Stimulated activated CD4-positive, alpha-beta T cell treated with anti-CD3 and anti-CD28 coated beads, Interleukin-4, amount 100 ng/mL, for 4 hours (primary cell): Measurements from ENCODE around the gene CRY2.
"Not testable (repeated sequence)": the region's sequence is repeated elsewhere in the genome, so short reads cannot be mapped to it uniquely, and the experiment has no call there.

ENCODE experiments used
- DNase-seq, 2 experiments: peaks; one replicate each; pipeline ENCODE4 v3.0.0-alpha.2; 2020

The CRY2 gene

DNA sequence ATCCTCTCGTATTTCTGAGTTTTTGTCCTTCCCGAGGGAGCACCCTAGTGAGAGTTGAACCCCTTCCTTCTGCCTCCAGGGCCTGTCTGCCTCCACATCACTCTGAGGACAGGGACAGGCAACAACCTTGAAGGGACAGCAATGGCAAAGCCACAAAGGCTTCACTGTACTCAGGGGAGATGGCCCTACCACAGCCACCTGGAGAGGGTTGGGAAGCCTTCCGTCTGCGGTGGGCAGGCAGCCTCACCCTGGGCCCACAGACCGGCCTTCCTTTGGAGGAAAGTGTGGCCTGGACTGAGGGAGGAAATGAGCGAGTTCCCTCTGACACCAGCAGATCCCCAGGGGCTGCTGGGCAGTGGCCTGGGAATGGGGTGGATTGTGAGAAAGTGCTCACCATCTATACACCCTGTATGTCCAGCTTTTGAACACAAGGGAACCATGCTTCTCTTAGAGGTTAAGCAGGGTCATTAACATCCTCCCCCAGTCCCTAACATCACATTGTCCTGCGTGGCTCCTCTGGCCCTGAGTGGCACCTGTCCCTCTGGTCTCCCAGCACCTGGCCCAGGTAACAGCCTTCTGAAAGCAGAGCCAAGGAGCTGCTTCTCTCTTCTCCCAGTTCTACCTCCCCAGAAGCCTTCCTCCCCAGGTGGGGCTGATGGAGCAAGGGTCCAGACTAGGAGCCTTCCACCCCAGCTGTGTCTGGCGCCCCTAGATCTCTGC, 35.5 kb upstream of the CRY2 start:
- no peak for DNase-seq

DNA sequence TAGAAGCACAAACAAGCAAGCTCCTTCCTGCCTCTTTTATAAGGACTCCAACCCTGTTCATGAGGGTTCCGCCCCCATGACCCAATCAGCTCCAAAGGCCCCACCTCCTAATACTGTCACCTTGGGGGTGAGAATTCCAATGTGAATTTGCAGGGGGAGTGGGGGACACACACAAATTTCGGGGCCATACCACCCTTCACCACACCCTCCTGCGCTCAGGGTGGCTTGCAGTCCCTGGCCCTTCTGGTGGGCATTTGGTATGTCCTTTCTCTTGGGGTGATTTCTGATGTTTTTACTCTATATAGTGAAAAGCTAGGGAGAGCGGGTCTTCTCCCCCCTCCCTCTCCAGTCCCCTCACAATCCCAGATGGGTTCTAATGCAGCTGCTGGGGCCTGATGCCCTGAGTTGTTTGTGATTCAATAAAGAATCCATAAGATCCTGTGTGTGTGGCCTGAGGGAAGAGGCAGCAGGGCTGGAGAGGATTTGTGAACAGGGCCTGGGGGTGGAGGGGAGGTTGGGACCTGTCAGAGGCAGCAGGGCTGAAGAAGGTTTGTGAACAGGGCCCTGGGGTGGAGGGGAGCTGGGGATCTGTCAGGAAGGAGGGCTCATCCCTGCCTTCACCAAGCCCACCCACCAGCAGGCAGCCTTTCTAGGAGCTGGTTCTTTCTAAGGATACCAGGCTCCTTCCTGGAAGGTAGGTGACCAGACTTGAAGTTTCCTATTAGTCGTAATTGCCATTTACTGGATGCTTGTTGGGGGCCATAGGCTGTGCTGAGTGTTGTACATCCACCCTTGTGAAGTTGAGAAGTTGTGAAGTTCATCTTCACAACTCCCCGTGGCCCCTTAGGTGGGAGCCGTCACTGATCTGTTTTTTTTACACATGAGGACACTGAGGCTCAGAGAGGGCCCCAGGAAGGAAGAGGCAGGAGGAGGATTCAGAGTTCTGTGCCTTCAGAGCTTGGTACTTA, 34.4 kb upstream of the CRY2 start:
- DNase-seq = no peak

DNA sequence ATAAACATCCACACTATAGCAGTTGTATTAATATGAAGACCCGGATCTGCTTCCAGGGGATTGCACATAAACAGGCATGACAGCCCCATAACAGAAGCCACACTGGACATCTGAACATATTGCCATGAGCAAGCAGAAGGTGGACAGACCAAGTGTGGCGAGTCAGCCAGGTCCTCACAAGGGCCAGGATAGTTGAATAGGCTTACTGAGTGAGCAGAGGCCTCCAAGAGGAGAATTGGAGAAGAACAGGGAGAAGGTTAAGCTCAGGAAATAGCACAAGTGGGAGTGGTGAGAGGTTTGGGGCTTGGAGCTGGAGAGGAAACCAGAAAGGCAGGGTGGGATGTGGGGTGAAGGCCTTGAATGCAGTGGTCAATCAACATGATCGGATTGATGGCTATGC, 31.5 kb upstream of the CRY2 start:
- DNase-seq = no peak

DNA sequence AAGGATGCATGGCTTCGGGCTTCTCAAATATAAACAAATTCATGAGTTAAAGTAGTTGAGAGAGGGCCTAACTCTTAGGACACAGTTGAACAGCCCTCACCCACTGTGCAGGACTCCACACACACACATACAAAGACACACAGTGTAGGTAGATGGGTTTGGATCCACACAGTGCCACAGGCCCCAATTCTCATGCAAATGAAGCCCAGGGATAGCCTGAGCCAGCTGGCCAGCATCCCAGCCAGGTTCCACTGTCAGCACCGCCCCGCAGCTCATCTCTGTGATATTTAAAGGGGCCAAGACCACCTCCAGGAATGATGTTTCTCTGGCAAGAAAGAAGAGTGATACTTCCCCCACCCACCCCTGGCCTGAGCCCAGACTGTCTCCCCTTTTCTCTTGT, 30.7 kb upstream of the CRY2 start:
- DNase-seq = no peak

DNA sequence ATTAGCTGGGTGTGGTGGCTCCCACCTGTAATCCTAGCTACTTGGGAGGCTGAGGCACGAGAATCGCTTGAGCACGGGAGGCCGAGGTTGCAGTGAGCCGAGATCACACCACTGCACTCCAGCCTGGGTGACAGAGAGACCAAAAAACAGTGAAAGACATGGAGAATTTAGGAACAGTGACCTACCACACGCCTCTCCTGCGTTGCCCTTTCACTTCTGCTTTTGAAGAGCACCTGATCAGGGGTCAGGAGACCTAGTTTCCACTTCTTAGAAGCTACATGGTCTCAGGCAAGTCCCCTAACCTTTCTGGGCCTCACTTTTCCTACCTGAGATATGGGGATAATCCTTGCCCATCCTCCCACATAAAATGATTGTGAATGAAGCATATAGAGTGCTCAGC, 30.1 kb upstream of the CRY2 start:
- no peak for DNase-seq

DNA sequence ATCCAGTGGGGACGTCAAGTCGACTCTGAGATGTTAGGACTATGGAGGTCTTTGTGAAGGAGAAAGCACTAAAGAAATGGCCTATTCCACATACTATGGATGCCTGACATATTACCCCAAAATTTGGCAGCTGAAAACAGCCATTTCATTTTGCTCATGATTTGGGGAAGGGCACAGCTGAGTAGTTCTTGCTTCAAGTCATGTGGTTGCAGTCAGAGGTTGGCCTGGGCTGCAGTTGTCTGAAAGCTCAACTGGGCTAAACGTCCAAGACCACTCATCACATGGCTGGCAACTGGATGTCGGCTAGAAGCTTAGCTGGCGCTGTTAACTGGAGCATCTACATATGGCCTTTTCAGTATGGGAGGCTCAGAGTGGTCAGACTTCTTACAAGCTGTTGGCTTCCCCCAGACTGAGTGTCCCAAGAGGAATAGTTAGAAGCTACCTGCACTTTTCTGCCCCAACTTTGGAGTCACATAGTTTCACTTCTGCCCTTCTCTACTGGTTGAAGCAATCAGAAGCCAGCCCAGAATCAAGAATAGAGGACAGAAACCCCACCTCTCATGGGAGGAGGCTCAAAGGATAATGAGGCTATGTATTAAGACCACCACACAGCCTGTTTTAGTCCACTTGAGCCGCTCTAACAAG, 28.2 kb upstream of the CRY2 start:
- DNase-seq = no peak

DNA sequence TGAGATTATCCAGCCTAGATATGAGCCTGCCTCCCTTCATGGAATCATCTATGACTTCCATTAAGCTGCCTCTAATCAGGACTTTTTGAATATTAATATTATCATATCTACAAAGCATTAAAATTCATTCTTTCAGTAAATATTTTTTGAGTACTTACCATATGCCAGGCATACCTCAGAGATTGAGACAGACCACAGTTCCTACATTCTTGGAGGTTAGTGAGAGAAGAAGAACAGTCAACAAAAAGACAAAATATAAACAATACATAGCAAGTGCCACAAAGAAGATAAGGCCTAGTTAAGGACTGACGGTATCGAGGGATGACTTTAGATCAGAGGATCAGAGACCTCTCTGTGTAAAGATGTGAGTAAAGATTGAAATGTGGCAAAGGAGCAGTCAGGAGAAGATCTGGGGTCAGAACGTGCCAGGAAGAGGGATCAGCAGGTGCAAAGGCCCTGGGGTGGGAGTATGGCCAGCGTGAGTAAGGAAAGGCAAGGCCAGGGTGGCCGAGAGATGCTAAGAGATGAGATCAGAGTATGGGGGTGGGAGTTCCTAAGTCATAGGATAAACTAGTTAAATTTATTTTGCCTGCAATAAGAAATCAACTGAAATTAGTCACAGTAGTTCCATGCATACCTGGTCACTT, 26.9 kb upstream of the CRY2 start:
- no peak for DNase-seq

DNA sequence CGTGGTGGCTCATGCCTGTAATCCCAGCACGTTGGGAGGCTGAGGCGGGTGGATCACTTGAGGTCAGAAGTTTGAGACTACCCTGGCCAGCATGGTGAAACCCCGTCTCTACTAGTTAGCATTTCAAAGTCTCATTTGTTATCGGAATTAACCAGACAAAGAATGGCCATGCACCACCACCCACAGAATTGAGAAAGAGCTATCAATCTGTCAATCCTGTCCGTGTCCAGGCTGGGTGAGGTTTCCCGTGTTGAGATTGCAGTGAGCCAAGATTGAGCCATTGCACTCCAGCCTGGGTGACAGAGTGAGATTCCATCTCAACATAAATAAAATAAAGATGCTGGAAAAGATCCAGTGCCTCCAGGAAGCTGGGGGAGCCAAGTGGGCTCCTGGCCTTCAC, 20.8 kb upstream of the CRY2 start:
- not testable (repeated sequence) for DNase-seq

DNA sequence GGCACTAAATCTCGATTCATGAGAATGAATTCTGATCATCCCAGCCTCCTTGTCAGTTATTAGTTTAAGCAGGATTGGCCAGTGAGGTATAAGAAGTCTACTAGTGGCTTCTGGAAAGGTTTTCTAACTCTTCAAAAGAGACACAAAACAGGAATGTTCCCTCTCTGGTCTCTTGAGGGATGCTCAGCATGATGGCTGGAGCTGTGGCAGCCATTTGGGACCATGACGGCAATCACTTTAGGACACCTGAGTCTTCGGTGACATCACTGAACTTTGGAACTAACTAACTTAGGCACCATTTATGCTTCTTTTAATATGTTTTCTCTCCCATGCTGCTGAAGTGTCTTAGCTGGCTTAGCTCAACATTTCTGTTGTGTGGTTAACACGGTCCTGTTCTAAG, 20.2 kb upstream of the CRY2 start:
- DNase-seq = no peak

DNA sequence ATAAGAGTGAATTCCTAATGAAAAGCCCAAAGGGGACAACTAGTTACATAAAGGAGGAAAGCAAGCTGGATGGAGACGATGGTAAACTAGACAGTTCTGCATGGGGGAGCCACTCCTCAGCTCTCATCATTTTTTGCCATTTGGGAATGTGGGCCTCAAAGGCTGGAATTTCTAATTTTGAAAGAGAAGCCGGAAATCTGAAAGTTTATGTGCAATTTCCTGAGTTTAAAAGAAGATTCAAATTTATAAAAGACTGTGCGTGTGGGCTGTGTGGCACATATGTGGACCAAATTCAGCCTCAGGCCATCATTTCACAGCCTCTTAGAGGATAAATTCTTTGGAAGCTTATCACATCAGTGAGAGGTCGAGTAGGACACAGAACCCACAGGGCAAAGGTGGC, 18.3 kb upstream of the CRY2 start:
- DNase-seq = no peak

DNA sequence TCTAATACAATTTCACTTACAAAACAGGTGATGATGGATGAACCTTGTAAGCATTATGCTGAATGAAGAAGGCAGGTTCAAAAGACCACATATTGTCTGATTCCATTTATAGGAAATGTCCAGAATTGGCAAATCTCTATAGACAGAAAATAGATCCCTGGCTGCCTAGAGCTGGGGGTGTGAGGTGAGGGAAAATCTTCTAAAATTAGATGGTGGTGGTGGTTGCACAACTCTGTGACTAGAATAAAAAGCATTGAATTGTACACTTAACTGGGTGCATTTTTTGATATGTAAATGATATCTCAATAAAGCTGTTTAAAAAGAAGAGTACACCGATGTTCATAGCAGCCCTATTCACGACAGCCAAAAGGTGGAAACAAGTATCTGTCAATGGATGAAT, 16.7 kb upstream of the CRY2 start:
- no peak for DNase-seq

DNA sequence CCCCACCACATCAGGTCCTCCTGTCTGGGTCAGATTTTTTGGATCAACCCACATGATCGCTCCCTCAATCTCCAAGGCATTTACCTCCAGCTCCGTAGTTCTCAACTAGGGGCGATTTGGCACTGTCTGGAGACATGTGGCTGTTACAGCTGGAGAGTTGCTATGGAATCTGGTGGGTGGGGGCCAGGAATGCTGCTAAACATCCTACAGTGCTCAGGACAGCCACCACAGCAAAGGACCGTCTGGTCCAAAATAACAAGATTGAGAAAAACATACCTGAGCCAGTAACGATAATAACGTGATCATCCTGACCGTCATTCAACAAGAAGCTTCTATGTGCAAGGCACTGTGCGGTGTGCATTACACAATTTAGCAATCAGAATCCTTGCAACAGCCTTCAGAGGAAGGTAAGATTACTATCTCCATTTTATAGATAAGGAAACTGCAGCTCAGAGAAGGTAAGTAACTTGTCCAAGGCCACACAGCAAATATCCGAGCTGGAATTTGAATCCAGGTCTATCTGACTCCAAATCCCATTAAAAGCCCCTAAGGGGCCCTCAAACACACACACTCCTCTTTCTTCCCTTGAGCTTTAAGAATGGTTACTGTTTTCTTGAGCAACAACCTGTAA, 14.3 kb upstream of the CRY2 start:
- DNase-seq = no peak

DNA sequence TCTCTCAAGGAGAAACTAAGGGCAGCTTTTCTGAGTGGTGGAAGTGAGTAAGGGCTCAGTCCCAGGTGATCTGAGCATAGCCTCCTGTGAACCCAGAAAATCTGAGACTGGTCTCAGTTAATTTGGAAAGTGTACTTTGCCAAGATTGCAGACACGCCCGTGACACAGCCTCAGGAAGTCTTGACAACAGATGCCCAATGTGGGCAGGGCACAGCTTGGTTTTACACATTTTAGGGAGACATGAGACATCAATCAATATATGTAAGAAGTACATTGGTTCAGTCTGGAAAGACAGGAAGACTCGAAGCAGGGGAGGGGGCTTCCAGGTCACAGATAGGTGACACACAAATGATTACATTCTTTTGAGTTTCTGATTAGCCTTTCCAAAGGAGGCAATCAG, 13.5 kb upstream of the CRY2 start:
- DNase-seq = no peak

DNA sequence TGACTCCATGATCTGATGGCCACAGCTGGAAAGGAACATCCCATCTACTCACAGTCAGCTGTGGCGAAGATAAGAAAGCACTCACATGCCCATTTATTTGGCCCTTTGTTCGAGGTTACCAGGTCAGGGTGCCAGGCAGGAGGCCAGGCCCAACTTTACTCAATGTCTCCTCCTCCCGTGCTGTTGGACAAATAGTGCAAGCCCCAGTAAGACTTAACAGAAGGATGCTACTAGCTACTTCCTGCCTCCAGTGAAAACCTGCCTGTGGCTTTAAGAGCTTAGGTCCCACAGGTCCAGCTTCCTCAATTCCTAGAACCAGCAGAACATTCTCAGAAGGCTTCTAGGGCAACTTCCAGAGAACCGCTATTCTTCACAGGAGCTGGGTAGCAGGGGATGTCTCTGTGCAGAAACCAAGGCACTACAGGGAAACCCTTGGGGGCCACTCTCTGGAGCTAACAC, 12.9 kb upstream of the CRY2 start:
- no peak for DNase-seq

DNA sequence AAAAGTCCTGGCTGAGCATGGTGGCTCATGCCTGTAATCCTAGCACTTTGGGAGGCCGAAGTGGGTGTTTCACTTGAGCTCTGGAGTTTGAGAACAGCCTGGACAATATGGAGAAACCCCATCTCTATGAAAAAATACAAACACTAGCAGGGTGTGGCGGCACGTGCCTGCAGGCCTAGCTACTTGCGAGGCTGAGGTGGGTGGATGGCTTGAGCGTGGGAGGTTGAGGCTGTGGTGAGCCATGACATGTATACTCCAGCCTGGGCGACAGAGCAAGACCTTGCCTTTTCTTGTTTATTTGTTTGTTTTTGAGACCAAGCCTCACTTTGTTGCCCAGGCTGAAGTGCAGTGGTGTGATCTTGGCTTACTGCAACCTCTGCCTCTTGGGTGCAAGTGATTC, 8.1 kb upstream of the CRY2 start:
- DNase-seq = no peak

DNA sequence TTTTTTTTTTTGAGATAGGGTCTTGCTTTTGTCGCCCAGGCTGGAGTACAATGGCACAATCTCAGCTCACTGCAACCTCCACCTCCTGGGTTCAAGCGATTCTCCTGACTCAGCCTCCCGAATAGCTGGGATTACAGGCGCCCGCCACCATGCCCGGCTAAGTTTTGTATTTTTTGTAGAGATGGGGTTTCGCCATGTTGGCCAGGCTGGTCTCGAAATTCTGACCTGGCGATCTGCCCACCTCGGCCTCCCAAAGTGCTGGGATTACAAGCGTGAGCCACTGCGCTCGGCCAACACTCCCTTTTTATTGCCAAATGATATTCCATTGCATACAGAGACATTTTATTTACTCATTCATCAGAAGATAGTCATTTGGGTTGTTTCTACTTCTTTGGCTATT, 7.0 kb upstream of the CRY2 start:
- DNase-seq = not testable (repeated sequence)

DNA sequence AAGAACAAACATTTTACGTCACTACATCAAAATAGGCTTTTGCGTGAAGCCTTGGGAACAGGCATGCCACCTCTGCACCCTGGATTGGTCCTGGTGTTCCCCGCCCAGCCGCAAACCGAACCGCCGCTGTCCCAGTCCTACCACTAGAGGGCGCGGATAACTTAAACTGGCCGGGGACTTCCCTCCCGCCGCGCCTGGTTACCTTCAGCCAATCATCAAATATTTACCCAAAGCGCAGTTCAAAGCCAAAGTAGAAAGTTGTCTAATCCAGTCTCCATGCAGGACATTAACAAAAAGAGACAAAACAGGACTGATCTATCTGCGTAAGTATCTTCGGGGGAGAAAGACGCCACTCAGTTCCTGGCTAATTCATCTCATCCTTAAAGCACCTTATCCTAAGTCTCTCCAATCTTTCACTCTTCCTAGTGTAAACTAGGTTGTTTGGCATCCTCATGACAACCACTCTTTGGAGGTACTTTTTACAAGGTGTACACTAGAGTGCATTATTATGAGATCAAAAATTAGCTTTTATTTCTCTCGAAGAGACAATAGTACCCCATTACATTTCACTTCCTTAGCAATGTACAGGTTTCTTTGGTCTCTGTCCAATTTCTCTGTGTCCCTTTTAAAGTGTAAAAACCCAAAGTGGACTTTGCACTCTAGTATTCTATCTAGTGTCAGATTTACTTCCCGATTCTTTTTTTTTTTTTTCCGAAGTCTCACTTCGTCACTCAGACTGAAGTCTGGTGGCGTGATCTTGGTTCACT, 3.9 kb upstream of the CRY2 start:
- DNase-seq = peak; percentile 77 to 81

DNA sequence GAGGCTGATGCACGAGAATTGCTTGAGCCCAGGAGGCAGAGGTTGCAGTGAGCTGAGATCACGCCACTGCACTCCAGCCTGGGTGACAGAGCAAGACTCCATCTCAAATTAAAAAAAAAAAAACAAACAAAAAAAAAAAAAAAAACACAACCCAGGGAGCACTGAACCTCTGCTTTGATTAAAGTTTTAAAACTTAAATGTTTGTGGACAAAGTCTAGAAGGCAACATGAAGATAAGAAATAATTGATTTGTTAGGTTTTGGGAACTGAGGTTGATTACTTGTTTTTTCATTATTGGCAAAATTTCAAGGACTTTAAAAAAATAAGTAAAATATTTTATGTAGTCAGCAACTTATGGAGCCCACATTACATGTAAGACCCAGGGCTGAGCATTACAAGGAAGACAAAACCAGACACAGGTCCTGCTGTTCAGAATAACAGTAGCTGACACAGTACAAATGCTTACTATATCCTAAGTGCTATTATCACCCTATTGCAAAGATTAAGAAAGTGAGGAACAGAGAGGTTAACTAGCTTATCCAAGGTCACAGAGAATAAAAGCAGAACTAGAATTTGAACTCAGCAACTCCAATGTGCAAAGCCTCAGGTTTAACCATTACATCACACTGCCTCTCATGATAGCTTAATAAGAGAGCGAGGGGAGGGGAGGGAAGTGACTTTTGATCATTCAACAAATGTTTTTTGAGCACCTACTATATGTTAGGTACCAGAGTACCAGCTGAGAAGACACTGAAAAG, 2.3 kb upstream of the CRY2 start:
- DNase-seq = no peak

DNA sequence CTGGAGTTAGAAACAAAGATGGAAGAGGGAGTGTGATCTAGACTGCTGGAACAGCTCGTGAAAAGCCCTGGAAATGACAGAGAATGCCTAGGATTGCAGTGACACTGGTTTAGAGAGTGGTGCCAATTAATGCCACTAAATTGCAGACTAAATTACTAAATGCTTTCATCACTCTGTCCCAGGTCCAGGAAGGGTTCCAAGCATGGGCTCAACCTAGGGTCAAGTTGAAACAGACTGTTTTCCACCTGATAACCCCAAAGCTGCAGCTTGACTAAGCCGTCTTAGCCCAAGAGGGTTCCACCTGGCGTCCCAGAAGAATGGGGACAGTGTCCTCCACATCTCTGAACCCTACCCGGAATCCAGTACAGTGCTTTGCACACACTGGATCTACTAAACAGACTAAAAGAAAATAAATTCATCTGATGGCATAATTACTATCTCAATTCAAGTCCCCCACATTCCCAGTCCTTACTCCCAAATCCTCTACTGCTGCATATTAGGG, 1.1 kb upstream of the CRY2 start:
- no peak for DNase-seq

DNA sequence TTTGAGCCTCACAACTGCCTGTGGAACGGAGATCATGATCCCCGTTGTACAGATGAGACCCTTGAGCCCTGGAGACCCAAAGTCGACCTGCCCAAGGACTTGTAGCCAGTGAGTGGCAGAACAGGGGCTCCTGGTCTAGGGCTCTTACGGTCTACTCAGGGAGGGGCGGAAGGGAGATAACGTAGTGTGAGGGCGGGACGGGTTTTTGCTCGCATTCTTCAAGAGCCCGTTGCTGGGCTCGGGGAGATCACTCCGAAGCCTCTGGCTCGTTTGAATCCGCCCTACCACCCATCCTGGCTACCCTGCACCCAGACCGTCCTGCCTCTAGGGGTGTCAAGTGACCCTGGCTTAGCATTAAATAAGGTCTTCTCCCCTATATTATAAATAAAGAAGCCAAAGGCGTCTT, 639 bp downstream of the CRY2 start:
- peak; percentile 9 to 13 for DNase-seq

DNA sequence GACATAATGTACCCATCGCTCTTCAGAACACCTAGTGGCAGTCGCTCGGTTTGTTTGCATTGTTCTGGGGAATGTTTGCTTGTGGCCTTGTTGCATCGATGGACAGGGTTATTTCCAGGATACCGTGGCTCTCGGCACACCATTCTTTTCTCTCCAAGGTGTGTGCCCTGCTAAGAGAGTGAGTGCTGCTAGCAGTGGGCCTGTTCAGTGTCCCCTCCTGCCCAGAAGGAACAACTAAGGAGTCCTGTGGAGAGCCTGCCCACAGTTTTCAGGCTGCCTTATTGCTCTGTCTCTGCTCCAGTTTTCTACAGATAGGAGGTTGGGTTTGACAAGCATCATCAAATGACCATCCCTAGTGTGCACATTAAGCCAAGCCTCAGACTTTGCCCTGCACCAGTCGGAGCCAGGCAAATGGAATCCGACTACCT, 1.4 kb downstream of the CRY2 start:
- DNase-seq = no peak
